Omental fat pad (tissue), 4 donors: ENCODE data around the gene HSD17B14. TPM values are rescaled to one million over a fixed set of nuclear protein-coding genes. Genes with fewer than 3 reads are reported as not detected.
"Not testable (repeated sequence)": the region's sequence is repeated elsewhere in the genome, so short reads cannot be mapped to it uniquely, and the experiment has no call there.

Experiments used
- ATAC-seq: fragments of 150-250 bp; one replicate; pipeline ENCODE4 v1.9.1; 2016; ENCODE audit warnings: mild to moderate bottlenecking, moderate library complexity; ENCODE audit not compliant: low FRiP score
- DNase-seq: peaks from one replicate; pipeline ENCODE4 v3.0.0-alpha.2; 2019; ENCODE audit warnings: low spot score
- total RNA-seq, 4 donors: library from RNA; depleted of rRNA; stranded (reverse); fragments of >200 nt; gene quantifications; one replicate each; pipeline ENCODE4 v1.1.0, GENCODE V29; 2016
- TF ChIP-seq, protein P1 (sequence below), 3 donors: fragments of 450-650 bp; IDR thresholded peaks; one replicate each; pipeline ENCODE4 v1.5.1; 2016 to 2017; ENCODE audit warnings: antibody characterized with exemption in 3 of 3, mild to moderate bottlenecking in 3 of 3, moderate library complexity in 2 of 3

Gene HSD17B14
- total RNA-seq, 4 donors from 2014 or later, result 11.0 to 19.3 (median 13.0) TPM

DNA sequence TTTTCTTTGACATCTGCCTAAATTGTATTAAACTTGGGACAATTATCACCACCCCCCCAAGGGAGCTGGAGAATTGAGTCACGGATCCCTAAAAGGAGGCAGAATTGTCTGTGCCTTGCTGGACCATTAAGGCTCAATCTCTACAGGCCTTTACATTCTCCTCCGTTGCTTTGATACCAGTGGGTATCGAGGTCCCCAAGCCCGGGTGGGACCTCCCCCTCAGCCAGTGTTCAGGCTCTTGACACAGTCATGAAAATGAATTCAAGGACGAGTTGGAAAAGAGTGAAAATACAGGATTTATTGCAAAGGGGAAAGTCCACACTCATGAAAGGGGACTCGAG is 41.5 kb upstream of the HSD17B14 start:
- TF ChIP-seq, protein P1, sequence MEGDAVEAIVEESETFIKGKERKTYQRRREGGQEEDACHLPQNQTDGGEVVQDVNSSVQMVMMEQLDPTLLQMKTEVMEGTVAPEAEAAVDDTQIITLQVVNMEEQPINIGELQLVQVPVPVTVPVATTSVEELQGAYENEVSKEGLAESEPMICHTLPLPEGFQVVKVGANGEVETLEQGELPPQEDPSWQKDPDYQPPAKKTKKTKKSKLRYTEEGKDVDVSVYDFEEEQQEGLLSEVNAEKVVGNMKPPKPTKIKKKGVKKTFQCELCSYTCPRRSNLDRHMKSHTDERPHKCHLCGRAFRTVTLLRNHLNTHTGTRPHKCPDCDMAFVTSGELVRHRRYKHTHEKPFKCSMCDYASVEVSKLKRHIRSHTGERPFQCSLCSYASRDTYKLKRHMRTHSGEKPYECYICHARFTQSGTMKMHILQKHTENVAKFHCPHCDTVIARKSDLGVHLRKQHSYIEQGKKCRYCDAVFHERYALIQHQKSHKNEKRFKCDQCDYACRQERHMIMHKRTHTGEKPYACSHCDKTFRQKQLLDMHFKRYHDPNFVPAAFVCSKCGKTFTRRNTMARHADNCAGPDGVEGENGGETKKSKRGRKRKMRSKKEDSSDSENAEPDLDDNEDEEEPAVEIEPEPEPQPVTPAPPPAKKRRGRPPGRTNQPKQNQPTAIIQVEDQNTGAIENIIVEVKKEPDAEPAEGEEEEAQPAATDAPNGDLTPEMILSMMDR (IDR thresholded peaks at IDR 0.05), result no peak
- ATAC-seq (no peak), DNase-seq (no peak)

DNA sequence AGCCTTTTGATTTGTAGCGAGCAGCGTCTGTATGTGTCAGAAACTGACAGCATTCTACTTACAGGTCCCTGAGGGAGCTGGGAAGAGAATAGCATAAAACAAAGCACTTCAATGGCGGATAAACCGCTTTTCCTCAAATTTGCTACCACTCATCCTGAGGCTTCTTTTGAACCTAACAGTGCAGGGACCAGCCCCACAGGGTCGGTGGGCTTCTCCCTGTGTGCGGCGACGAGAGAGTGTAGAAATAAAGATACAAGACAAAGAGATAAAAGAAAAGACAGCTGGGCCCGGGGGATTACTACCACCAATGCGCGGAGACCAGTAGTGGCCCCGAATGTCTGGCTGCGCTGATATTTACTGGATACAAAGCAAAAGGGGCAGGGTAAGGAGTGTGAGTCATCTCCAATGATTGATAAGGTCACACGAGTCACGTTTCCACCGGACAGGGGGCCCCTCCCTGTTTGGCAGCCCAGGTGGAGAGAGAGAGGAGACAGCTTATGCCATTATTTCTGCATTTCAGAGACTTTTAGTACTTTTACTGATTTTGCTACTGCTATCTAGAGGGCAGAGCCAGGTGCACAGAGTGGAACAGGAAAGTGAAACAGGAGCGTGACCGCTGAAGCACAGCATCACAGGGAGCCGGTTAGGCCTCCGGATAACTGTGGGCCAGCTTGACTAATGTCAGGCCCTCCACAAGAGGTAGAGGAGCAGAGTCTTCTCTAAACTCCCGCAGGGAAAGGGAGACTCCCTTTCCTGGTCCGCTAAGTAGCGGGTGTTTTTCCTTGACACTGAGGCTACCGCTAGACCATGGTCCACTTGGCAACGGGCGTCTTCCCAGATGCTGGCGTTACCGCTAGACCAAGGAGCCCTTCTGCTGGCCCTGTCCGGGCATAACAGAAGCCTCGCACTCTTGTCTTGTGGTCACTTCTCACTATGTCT is 40.0 kb upstream of the HSD17B14 start:
- DNase-seq, ATAC-seq: not testable (repeated sequence)

DNA sequence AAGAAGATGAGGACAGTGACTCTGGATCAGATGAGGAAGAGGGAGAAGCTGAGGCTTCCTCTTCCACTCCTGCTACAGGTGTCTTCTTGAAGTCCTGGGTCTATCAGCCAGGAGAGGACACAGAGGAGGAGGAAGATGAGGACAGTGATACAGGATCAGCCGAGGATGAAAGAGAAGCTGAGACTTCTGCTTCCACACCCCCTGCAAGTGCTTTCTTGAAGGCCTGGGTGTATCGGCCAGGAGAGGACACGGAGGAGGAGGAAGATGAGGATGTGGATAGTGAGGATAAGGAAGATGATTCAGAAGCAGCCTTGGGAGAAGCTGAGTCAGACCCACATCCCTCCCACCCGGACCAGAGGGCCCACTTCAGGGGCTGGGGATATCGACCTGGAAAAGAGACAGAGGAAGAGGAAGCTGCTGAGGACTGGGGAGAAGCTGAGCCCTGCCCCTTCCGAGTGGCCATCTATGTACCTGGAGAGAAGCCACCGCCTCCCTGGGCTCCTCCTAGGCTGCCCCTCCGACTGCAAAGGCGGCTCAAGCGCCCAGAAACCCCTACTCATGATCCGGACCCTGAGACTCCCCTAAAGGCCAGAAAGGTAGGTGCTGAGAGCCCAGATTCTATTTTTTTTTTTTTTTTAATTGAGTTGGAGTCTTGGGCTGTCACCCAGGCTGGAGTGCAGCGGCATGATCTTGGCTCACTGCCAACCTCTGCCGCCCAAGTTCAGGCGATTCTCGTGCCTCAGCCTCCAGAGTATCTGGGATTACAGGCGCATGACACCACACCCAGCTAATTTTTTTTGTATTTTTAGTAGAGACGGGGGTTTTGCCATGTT is 38.2 kb upstream of the HSD17B14 start:
- ATAC-seq (no peak), DNase-seq (no peak)
- TF ChIP-seq, protein P1 (IDR thresholded peaks at IDR 0.05), result no peak

DNA sequence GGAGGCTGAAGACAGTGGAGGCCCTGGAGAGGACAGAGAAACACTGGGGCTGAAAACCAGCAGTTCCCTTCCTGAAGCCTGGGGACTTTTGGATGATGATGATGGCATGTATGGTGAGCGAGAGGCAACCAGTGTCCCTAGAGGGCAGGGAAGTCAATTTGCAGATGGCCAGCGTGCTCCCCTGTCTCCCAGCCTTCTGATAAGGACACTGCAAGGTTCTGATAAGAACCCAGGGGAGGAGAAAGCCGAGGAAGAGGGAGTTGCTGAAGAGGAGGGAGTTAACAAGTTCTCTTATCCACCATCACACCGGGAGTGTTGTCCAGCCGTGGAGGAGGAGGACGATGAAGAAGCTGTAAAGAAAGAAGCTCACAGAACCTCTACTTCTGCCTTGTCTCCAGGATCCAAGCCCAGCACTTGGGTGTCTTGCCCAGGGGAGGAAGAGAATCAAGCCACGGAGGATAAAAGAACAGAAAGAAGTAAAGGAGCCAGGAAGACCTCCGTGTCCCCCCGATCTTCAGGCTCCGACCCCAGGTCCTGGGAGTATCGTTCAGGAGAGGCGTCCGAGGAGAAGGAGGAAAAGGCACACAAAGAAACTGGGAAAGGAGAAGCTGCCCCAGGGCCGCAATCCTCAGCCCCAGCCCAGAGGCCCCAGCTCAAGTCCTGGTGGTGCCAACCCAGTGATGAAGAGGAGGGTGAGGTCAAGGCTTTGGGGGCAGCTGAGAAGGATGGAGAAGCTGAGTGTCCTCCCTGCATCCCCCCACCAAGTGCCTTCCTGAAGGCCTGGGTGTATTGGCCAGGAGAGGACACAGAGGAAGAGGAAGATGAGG is 37.4 kb upstream of the HSD17B14 start:
- TF ChIP-seq, protein P1 (IDR thresholded peaks at IDR 0.05), result no peak
- ATAC-seq (no peak), DNase-seq (no peak)

DNA sequence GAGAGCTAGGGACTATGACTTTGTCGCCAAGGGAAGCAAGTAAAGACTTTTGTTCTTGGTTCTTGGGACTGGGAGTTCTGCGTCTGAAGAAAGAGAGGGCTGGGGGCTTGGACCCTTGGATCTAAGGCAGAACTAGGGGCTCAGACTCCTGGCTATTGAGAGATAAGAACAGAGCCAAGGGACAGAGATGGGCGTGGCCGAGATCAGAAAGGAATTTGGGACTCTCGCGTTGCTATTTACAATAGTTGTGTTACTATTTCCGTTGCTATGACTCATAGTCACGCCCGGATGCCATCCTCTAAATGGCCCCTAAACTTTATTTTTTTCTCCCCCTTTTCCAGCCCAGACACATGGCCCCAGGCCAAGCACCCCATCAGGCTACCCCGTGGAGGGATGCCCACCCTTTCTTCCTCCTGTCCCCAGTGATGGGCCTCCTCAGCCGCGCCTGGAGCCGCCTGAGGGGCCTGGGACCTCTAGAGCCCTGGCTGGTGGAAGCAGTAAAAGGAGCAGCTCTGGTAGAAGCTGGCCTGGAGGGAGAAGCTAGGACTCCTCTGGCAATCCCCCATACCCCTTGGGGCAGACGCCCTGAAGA is 36.7 kb upstream of the HSD17B14 start:
- TF ChIP-seq, protein P1 (IDR thresholded peaks at IDR 0.05), result no peak
- peak; percentile 11 for ATAC-seq
- DNase-seq, result peak; percentile 73

DNA sequence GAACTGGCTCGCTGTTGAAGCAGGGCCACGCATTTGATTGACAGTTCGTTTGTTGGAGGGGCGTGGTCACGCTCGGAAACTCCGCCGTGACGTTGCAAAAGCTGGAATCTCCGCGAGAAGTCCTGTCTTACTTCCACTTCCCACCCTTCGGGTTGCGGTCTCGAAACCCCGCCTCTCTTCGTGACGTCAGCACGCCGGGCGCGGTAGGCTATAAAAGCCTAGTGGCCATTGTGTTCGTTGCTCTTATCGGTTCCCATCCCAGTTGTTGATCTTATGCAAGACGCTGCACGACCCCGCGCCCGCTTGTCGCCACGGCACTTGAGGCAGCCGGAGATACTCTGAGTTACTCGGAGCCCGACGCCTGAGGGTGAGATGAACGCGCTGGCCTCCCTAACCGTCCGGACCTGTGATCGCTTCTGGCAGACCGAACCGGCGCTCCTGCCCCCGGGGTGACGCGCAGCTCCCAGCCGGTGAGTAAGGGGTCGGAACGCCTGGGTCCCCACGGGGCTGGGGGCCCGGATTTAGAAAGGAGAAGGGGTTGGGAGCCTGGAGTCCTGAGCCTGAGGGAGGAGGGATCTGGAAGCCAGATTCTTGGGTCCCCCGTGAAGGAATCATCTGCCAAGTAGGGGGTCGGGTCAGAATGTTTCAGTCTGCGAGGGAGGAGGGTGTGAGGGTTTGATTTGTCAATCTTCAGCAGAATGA is 36.0 kb upstream of the HSD17B14 start, which contains the start of gene PPP1R15A:
TSS of gene PPP1R15A (plus strand) at position 240 of the 702 bp plus-strand sequence. CDS start 813 bp downstream, outside the sequence.
- ATAC-seq, result peak; percentile 46
- DNase-seq, result peak; percentile 99

DNA sequence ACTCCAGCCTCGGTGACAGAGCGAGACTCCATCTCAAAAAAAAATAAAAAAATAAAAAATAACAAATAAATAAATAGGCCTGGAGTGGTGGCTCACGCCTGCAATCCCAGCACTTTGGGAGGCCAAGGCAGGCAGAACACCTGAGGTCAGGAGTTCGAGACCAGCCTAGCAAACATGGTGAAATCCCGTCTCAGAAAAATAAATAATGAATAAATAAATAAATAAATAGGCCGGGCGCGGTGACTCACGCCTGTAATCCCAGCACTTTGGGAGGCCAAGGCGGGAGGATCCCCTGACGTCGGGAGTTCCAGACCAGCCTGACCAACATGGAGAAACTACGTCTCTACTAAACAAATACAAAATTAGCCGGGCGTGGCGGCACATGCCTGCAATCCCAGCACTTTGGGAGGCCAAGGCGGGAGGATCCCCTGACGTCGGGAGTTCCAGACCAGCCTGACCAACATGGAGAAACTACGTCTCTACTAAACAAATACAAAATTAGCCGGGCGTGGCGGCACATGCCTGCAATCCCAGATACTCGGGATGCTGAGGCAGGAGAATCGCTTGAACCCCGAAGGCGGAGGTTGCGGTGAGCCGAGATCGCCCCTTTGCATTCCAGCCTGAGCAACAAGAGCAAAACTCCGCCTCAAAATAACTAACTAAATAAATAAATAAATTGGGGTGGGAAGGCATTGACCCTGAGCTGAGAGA is 35.3 kb upstream of the HSD17B14 start:
- not testable (repeated sequence) for DNase-seq, ATAC-seq

More for the DNA sequence above, 36.0 kb upstream of the HSD17B14 start, which contains the start of gene PPP1R15A:
- TF ChIP-seq, protein P1 (IDR thresholded peaks at IDR 0.05), result no peak
